Liver (tissue), 3 donors: ENCODE results near the gene MYOZ1.

Experiments
- GABPA ChIP-seq, 2 donors: IDR thresholded peaks in 1 of 2; conservative IDR thresholded peaks in 1 of 2; 2 replicates each; pipeline ENCODE4 v1.6.1; 2016; ENCODE audit warnings: antibody characterized with exemption in 2 of 2, mild to moderate bottlenecking in 1 of 2, moderate library complexity in 1 of 2
- JUND ChIP-seq, 2 donors: IDR thresholded peaks; 2 replicates each; pipeline ENCODE4 v1.6.1; 2016; ENCODE audit warnings: antibody characterized with exemption in 2 of 2
- SP1 ChIP-seq: IDR thresholded peaks from 2 replicates; pipeline ENCODE4 v1.6.1; 2018; ENCODE audit warnings: antibody characterized with exemption, mild to moderate bottlenecking
- YY1 ChIP-seq: IDR thresholded peaks from 2 replicates; pipeline ENCODE4 v1.6.1; 2016; ENCODE audit warnings: antibody characterized with exemption, mild to moderate bottlenecking
- TF ChIP-seq, protein P1 (sequence below): fragments of 150-350 bp; IDR thresholded peaks from 2 replicates; pipeline ENCODE4 v1.5.1; 2017; ENCODE audit warnings: improper control_type of control experiment, low read depth, low read length; ENCODE audit not compliant: missing input control
- TF ChIP-seq, protein P2 (sequence below): IDR thresholded peaks from 2 replicates; pipeline ENCODE4 v1.6.1; 2016; ENCODE audit warnings: antibody characterized with exemption
- TF ChIP-seq, protein P3 (sequence below): IDR thresholded peaks from 2 replicates; pipeline ENCODE4 v1.6.1; 2016; ENCODE audit warnings: antibody characterized with exemption
- donor health status: healthy.
- donor health status: healthy.

DNA sequence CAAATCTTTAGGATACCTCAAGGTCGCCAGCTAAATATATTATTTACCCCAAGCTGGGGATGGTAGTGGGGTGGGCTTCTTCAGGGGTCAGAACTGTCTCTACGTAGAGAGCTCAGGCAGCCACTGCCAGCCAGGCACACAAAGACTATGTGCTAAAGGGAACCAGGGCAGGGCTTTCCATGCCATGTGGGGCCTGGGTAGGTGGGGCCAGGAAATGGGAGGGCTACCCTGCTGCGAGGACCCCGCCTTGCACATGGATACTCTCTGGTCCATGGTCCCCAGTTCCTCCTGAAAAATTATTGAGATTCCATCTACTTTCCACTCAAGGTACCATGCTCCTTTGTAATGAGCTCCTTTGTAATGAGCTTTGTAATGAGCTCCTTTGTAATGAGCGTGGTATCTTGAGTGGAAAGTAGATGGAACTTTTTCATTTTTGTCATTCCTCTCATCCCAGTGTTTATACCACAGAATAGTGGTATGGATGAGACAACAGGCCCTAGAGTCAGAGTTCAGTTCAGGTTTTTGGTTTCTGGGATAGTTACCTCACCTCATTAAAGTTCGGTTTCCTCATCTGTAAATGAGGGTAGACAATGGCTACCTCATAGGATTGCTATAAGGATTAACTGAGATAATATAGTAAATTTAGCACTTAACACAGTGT, 8.7 kb upstream of the MYOZ1 start:
- TF ChIP-seq, protein P1, sequence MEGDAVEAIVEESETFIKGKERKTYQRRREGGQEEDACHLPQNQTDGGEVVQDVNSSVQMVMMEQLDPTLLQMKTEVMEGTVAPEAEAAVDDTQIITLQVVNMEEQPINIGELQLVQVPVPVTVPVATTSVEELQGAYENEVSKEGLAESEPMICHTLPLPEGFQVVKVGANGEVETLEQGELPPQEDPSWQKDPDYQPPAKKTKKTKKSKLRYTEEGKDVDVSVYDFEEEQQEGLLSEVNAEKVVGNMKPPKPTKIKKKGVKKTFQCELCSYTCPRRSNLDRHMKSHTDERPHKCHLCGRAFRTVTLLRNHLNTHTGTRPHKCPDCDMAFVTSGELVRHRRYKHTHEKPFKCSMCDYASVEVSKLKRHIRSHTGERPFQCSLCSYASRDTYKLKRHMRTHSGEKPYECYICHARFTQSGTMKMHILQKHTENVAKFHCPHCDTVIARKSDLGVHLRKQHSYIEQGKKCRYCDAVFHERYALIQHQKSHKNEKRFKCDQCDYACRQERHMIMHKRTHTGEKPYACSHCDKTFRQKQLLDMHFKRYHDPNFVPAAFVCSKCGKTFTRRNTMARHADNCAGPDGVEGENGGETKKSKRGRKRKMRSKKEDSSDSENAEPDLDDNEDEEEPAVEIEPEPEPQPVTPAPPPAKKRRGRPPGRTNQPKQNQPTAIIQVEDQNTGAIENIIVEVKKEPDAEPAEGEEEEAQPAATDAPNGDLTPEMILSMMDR, result no peak
- TF ChIP-seq SP1, result no peak
- TF ChIP-seq, protein P2, sequence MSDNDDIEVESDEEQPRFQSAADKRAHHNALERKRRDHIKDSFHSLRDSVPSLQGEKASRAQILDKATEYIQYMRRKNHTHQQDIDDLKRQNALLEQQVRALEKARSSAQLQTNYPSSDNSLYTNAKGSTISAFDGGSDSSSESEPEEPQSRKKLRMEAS, result no peak
- TF ChIP-seq YY1, result no peak
- TF ChIP-seq, protein P3, sequence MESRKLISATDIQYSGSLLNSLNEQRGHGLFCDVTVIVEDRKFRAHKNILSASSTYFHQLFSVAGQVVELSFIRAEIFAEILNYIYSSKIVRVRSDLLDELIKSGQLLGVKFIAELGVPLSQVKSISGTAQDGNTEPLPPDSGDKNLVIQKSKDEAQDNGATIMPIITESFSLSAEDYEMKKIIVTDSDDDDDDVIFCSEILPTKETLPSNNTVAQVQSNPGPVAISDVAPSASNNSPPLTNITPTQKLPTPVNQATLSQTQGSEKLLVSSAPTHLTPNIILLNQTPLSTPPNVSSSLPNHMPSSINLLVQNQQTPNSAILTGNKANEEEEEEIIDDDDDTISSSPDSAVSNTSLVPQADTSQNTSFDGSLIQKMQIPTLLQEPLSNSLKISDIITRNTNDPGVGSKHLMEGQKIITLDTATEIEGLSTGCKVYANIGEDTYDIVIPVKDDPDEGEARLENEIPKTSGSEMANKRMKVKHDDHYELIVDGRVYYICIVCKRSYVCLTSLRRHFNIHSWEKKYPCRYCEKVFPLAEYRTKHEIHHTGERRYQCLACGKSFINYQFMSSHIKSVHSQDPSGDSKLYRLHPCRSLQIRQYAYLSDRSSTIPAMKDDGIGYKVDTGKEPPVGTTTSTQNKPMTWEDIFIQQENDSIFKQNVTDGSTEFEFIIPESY, result no peak
- TF ChIP-seq GABPA (IDR thresholded peaks at IDR 0.05 in 1 of 2, conservative IDR thresholded peaks at IDR 0.05 in 1 of 2), result no peak
- no peak for TF ChIP-seq JUND (IDR thresholded peaks at IDR 0.05)
